ENCODE results near the gene KCNQ1. TPM values are rescaled to one million over a fixed set of nuclear protein-coding genes. Genes with fewer than 3 reads are reported as not detected.

KCNQ1 gene
- total RNA-seq, 1 experiment from 2014 or later, result 1.0 TPM

DNA sequence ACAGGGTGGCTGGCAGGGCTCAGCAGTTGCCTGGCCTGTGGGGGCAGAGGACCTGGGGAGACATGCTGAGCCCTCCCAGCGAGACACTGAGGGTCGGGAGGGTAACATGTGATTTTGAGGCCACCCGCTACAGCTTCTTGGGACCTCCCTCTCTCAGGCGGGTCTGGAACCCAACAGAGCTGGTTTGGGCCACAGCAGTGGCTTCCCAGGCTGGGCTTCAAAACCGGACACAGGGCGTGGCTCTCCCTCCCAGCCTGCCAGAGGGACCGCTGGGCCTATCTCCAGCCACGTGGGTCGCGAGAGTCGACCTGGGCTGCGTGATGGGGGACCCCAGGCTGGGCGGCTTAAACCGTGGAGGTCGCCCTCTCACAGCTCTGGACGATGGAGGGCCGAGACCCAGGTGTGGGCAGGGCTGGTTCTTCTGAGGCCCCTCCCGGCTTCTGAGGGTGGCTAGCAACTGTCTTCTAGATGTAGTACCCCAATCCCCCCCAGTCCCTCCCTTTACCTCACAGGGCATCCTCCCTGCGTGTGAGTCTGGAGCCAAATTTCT lies 91.7 kb downstream of the KCNQ1 start:
- no peak overlapping the region for H3K4me3 ChIP-seq (ENCODE audit: low read depth, low read length)
- H3K4me1 ChIP-seq, result peaks cover 21% of the 10 kb centered on the region
- H3K36me3 ChIP-seq (ENCODE audit: control insufficient read depth, insufficient read depth, low read length), result no peaks in the 10 kb centered on the region
- H3K27me3 Mint-ChIP-seq (ENCODE audit: insufficient read depth, unreplicated experiment), result no peaks in the 10 kb centered on the region
- H3K36me3 Mint-ChIP-seq (ENCODE audit: insufficient read depth, unreplicated experiment), result no peaks in the 10 kb centered on the region
- no peaks in the 10 kb centered on the region for H3K4me1 Mint-ChIP-seq (ENCODE audit: low read depth, unreplicated experiment)
- H3K9me3 Mint-ChIP-seq (ENCODE audit: unreplicated experiment), result no peaks in the 10 kb centered on the region
- POLR2A ChIA-PET, result no interaction called here
- no peaks in the 10 kb centered on the region; the same call in 1 of the 2 replicates for H3K9me3 ChIP-seq
- CTCF ChIA-PET, result no interaction called here
- no peaks in the 10 kb centered on the region for H3K27me3 ChIP-seq (replicated peaks; ENCODE audit: control insufficient read depth, insufficient read depth, low read length)
- BruUV-seq (replicated peaks), result no TSS peak
- DNase-seq, result peak in 1 of 2 experiments; percentile 26
- no peak overlapping the region for H3K4me3 Mint-ChIP-seq (ENCODE audit: unreplicated experiment)
- intact Hi-C loops (cut with micrococcal nuclease; ENCODE audit: unreplicated experiment), result no loop called here
- TF ChIP-seq, protein P1, sequence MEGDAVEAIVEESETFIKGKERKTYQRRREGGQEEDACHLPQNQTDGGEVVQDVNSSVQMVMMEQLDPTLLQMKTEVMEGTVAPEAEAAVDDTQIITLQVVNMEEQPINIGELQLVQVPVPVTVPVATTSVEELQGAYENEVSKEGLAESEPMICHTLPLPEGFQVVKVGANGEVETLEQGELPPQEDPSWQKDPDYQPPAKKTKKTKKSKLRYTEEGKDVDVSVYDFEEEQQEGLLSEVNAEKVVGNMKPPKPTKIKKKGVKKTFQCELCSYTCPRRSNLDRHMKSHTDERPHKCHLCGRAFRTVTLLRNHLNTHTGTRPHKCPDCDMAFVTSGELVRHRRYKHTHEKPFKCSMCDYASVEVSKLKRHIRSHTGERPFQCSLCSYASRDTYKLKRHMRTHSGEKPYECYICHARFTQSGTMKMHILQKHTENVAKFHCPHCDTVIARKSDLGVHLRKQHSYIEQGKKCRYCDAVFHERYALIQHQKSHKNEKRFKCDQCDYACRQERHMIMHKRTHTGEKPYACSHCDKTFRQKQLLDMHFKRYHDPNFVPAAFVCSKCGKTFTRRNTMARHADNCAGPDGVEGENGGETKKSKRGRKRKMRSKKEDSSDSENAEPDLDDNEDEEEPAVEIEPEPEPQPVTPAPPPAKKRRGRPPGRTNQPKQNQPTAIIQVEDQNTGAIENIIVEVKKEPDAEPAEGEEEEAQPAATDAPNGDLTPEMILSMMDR (IDR thresholded peaks at IDR 0.05; ENCODE audit: insufficient read depth in 1 of 2, low read depth in 1 of 2, low read length in 1 of 2, severe bottlenecking in 1 of 2, unreplicated experiment in 1 of 2), result no peak
- no peak overlapping the region for H3K27ac Mint-ChIP-seq (ENCODE audit: unreplicated experiment)

DNA sequence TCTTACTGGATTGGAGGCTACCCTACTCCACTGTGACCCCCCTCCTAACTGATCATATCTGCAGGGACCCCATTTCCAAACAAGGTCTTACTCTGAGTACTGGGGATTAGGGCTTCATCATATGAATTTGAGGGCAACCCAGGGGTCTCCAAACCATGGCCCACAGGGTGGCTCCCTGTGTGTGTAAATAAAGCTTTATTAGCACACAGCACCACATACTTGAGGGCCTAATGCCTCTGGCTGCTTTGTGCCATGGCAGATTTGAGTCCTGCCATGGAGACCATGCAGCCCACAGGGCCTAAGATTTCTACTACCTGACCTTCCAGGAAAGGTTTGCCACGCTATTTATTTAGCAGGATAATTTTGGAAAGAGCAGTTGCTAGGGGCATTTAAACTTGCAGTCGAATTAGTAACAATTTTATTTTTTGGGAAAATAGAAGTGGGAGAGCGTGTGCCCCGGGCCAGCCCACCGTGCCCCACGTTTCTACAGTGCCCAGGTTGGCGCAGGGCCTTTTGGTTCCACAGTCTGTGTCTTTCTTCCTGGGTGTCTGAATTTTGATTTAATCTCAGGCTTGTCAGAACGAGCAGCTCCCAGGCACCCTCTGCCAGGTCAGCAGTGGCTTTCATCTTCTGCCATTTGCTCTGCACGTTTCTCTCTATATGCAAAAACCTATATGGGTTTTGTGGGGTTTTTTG lies 92.3 kb downstream of the KCNQ1 start:
- Mint-ChIP-seq H3K27ac (ENCODE audit: unreplicated experiment) (no peak overlapping the region), H3K4me3 (ENCODE audit: unreplicated experiment) (no peak overlapping the region), H3K4me1 (ENCODE audit: low read depth, unreplicated experiment) (no peaks in the 10 kb centered on the region), H3K36me3 (ENCODE audit: insufficient read depth, unreplicated experiment) (no peaks in the 10 kb centered on the region), H3K9me3 (ENCODE audit: unreplicated experiment) (no peaks in the 10 kb centered on the region), H3K27me3 (ENCODE audit: insufficient read depth, unreplicated experiment) (no peaks in the 10 kb centered on the region)
- Histone ChIP-seq H3K4me3 (ENCODE audit: low read depth, low read length) (no peak overlapping the region), H3K4me1 (peaks cover 21% of the 10 kb centered on the region), H3K27me3 (replicated peaks; ENCODE audit: control insufficient read depth, insufficient read depth, low read length) (no peaks in the 10 kb centered on the region), H3K9me3 (no peaks in the 10 kb centered on the region; the same call in 1 of the 2 replicates), H3K36me3 (ENCODE audit: control insufficient read depth, insufficient read depth, low read length) (no peaks in the 10 kb centered on the region)
- intact Hi-C loops (cut with micrococcal nuclease; ENCODE audit: unreplicated experiment), result no loop called here
- DNase-seq, result no peak
- BruUV-seq (replicated peaks), result no TSS peak
- POLR2A ChIA-PET, result no interaction called here
- CTCF ChIA-PET, result no interaction called here
- TF ChIP-seq, protein P1 (IDR thresholded peaks at IDR 0.05; ENCODE audit: insufficient read depth in 1 of 2, low read depth in 1 of 2, low read length in 1 of 2, severe bottlenecking in 1 of 2, unreplicated experiment in 1 of 2), result no peak

DNA sequence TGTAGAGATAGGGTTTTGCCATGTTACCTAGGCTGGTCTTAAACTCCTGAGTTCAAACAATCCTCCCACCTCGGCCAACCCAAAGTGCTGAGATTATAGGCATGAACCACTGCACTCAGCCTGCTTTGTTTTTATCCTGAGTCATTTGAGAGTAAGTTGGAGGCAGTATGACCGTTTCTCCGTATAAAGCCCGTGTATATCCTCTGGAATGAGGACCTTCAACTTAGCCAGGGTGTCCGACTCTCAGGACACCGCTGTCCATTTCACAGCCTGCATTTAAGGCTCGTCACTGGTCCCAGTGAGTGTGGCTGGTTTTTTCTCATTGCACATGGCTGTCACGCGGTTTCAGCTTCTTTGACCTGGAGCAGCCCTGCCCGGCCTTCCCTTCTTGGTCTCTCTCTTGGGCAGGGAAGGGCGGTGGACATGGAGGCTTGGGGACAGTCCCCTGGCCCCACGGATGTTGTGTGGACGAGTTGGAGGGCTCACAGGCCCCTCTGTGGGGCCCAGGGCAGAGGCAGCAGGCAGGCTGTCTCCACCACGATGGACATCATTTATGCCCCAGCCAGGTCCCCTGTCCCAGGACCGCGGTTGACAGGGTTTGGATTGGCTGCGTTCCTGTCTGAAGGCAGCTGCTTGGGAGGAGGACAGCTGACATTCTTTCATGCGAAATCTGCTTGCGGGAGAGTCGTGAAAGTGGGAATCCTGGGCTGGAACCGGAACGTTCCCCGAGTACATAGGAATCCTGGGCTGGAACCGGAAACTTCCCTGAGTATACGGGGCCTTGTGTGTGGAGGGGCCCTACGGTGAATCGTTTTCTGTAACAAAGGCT lies 93.3 kb downstream of the KCNQ1 start:
- Histone ChIP-seq H3K9me3 (no peaks in the 10 kb centered on the region; the same call in 1 of the 2 replicates), H3K4me3 (ENCODE audit: low read depth, low read length) (no peak overlapping the region), H3K27me3 (replicated peaks; ENCODE audit: control insufficient read depth, insufficient read depth, low read length) (no peaks in the 10 kb centered on the region), H3K4me1 (peaks cover 17% of the 10 kb centered on the region), H3K36me3 (ENCODE audit: control insufficient read depth, insufficient read depth, low read length) (no peaks in the 10 kb centered on the region)
- H3K36me3 Mint-ChIP-seq (ENCODE audit: insufficient read depth, unreplicated experiment), result no peaks in the 10 kb centered on the region
- POLR2A ChIA-PET, result no interaction called here
- H3K27ac Mint-ChIP-seq (ENCODE audit: unreplicated experiment), result no peak overlapping the region
- no peaks in the 10 kb centered on the region for H3K4me1 Mint-ChIP-seq (ENCODE audit: low read depth, unreplicated experiment)
- intact Hi-C loops (cut with micrococcal nuclease; ENCODE audit: unreplicated experiment), result no loop called here
- H3K4me3 Mint-ChIP-seq (ENCODE audit: unreplicated experiment), result no peak overlapping the region
- TF ChIP-seq, protein P1 (IDR thresholded peaks at IDR 0.05; ENCODE audit: insufficient read depth in 1 of 2, low read depth in 1 of 2, low read length in 1 of 2, severe bottlenecking in 1 of 2, unreplicated experiment in 1 of 2), result no peak
- no TSS peak for BruUV-seq (replicated peaks)
- H3K9me3 Mint-ChIP-seq (ENCODE audit: unreplicated experiment), result no peaks in the 10 kb centered on the region
- CTCF ChIA-PET, result no interaction called here
- peak in 1 of 2 experiments; percentile 22 for DNase-seq
- H3K27me3 Mint-ChIP-seq (ENCODE audit: insufficient read depth, unreplicated experiment), result no peaks in the 10 kb centered on the region

Measured in Caco-2 (cell line).